HG03135 (cell line): ENCODE results near the gene PRKN.

Experiments used
- ATAC-seq: cut with Tn5 transposase; IDR thresholded peaks from one replicate; pipeline ENCODE4 v1.9.1; 2021; ENCODE audit warnings: mild to moderate bottlenecking, moderate library complexity; ENCODE audit not compliant: unreplicated experiment

PRKN gene

DNA sequence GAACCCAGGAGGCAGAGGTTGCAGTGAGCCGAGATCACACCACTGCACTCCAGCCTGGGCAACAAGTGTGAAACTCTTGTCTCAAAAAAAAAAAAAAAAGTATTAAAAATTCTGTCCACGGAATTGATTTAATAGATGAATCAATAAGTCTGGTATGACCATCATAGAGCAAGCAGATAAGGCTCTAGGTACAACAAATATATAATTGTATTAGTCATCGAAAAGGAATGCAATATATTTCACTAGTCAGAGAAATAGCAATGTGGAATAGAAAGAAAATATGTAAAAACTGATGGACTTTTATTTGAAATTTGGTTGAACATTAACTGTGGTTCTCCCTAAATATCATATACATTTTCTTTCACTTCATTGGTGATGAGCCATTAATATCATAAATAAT is 976.9 kb downstream of the PRKN start:
- no peak for ATAC-seq

DNA sequence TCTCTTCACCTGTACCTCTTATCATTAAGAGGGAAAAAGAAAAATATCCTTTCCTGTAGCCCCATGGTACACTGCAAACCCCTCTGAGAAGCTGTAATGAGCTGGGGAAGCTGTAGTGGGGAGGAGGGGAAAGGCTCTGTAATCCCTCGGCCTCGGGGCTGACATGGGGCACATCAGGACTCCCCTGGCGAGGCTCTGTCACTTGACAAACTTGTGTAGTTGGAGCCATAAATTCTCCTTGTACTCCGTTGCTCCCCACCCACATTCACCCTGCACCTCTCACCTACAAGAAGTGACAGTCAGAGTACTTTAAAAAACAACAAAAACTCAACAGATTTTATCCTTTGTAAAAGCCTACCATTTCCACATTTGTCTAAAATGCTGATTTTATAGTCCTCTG is 978.0 kb downstream of the PRKN start:
- ATAC-seq, result no peak

DNA sequence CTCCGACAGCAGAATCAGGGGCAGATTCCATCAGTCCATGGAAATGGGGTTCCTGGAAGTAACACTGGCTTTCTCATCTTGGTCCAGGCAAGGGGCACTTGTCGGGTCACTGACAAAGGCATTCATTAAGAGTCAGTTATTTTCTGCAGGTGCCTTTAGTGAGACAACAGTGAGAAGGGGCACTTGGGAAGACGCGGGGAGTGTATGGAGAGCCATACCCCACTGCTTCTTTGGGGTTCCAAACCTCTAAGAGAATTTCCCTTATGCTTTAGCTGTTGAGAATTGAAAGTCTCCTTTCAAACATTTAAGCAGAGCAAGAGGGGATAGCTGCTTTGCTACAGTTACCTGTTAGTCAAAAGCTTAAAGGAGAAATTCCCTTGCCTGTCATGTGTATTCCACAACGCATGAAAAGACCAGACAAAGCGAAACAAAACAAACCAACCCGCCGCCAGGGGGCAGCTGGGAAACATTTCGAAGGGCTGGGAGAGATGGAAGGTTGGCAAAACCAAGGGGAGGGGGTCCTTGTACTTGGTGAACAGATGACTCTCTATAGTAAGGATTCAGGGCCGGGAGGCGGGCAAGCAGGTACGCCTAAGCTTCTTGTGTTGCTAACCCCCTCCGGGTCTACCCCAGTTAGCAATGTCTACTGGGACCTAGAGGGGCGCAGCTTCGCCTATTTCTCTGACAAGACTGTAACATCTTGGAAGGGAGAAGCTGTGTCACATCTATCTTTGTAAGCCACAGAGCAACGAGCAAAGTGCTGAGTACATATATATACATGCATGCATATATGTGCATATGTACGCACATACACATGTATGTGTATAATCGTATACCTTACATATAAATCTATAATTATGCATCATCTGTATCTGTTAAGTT is 978.8 kb downstream of the PRKN start:
- ATAC-seq, result no peak

DNA sequence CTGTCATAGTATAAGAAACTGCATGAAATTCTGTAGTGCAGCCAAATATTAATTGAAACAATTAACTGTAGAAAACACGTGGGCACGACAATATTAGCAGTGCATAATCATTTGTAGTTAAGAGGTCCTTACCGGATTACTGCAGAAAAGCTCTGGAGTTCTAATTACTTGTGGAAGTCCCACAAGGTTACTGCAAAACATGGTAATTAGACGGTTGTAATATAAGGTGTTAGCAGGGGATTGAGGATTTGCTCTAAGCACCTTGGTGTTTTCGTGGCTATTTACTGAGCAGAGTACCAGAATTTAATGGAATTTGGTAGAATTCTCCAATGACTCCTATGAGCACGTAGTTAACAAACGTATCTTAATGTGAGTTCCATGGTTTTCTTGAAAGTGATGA is 980.1 kb downstream of the PRKN start:
- no peak for ATAC-seq

DNA sequence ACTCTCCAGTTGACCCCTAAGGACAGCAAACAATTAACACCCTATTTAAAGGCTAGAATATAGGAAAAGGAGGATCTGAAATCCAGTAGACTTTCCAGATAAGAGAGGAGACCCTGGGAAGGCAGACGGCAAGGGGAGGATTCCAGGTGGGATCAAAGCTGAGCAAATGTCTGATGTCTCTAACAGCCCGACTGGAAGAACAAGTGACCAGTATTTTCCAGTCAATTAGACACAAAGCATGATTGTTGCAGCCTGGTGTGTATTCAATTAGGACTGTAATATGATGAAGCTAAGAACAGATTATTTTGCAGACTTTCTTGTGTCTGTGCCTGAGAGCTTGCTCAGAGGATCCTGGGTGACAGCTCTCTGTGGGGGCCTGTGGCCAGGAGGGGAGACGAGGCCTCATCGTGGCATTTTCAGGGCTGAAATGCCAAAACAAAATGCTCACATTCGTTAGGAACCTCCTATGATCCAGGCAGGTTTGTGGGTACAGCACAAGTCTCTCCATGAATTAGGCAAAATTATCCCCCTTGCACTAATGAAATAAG is 981.9 kb downstream of the PRKN start:
- no peak for ATAC-seq

DNA sequence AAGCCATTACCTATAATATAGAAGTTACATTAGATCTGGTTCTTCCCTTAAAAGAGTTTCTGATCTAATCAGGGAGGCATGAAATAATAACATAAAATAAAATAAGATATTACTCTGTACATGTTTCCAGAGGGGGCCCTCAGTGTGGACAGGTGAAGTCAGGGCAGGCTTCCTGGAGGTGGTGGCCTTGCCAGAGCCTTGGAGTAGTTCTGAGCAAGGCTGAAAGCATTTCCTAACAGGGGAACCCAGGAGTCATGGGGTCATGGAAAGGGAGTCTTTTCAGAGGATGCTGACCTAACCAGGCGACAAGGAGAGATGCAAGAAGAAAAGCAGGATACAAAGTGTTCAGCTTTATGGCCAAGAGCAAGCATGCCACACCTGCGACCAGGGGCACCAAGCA is 982.4 kb downstream of the PRKN start:
- no peak for ATAC-seq

DNA sequence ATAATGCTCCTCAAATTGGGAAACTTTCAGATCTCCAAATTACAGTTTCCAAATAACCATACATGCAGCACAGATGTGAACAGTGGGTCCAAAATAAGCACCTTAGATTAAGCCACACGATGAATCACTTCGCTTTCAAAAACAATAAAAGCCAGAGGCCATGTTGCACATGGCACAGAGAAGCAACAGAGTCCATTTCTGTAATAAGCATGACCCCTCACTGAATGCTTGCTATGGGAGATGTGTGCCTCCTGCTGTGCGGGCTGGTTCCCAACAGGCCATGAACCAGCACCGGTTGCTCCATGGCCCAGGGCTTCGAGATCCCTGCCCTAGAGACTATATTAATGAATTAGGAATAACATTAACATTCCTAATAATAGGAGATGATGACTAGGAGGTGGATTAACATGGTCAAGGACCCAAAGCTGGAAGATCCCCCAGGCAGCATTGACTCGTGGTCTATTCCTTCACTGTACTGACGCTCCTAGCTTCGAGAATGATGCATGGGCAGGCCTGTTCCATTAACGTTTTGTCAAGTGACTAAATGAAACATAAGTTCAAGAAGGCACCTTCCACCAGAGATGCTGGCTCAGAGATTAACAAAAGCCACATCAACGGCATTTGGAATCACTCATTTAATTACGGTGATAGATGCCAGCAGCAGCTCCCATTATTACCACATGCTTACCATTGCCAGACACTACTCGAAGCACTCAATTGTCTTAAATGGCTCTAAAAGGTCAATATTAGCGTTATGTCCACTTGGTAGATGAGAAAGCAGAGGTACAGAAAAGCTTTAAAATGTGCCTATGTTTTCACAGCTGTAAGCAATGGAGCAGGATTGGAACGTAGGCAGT is 983.1 kb downstream of the PRKN start:
- no peak for ATAC-seq

DNA sequence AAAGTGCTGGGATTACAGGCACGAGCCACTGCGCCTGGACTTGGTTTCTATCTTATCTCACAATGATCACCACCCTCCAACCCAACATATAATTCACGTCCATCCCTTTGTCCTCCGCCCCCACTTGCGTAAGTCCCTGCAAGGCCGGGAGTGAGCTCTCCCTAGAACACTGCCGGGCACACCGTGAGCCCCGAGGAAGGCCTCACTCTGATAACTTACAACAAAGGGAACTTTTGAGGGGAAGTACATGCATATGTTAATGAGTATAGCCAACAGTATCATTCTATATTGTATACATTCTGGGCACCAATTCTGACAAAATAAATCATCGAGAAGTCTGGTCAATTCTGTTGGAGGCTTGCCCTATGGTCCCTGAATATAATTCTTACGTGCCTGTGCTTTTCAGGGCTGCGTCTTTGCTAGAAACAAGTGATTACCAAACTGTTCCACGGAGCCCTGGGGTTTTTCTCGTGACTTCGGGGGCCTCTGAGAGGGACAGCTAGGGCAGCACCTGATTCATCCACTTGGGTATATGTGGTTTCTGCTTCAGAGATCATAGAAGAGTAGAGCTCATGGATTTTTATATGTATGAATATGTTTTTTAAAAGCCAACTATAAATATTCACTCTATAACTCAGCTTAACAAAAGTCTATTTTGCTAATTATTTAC is 983.9 kb downstream of the PRKN start:
- no peak for ATAC-seq

DNA sequence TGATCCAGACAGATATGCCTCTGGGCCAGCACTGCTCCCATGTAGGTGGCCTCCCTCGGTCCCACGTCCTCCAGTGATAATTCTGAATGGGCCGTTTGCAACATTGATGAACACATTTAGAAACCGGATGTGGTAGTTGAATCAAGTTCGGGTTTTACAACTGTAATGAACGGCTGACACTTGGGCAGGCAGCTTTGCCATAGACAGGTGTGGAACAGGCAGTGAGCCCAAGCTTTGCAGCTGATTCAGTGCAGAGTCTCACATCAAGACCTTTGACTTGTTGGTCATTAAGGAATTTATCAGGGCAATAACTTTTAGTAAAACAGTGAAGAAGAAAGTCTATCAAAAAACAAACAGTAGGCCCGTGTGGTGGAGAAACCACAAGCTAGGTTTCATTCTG is 987.1 kb downstream of the PRKN start:
- ATAC-seq, result no peak

DNA sequence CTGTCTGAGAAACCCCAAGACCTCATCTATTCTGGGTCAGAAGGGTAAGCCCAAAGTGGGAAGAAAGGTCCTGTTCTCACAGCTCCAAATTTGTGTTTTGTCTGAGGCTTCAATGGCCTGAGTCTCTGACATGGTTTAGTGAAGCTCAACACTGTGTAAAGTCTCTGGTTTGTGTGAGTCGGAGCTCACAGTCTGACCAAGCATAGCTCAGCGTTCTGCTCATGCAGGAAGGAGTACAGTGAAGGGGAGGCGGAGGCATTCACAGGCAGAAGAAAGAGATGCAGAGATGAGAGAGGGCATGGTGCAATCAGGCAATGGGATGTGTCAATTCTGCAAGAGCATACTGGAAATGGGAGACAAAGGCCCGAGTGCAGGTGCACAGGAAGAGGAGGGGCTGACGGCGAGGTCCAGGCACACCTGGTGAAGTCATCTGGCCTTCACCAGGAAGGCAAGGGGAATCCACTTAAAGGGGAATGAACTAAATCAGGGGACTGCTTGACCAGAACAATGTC is 990.7 kb downstream of the PRKN start:
- no peak for ATAC-seq

DNA sequence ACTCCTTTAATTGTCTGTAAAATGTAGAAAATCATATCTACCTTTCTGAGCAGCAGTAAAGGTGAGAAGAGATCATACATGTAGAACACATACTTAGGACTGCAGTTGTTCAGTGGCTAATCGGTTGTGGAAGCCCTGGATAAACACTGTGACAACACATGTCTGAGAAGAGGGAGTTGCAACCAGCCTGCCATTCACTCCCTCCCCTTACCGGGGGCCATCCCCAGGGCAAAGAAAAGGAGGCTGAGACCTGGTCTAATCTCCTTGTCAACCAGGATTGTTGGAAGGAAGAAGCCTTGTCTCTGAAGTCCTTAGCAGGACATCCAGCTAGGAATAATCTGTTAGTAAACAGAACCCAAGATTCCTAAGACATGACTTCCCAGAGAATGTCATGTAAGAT is 991.2 kb downstream of the PRKN start:
- ATAC-seq, result no peak

DNA sequence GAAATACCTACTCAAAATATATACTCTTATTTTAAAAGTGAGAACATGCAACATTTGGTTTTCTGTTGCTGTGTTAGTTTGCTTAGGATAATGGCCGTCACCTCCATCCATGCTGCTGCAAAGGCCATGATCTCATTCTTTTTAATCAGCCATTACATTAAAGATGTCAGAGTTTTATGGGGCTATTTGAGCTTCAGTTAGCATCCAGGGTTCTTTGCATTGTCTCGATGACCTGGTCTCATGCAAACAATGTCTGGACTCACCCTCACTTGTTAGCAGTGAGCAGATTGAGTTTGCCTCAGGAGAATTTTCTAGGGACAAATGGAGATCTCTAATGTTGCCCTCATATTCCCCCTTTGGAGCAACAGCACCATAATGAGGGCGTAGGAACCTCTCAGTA is 995.0 kb downstream of the PRKN start:
- ATAC-seq, result no peak

DNA sequence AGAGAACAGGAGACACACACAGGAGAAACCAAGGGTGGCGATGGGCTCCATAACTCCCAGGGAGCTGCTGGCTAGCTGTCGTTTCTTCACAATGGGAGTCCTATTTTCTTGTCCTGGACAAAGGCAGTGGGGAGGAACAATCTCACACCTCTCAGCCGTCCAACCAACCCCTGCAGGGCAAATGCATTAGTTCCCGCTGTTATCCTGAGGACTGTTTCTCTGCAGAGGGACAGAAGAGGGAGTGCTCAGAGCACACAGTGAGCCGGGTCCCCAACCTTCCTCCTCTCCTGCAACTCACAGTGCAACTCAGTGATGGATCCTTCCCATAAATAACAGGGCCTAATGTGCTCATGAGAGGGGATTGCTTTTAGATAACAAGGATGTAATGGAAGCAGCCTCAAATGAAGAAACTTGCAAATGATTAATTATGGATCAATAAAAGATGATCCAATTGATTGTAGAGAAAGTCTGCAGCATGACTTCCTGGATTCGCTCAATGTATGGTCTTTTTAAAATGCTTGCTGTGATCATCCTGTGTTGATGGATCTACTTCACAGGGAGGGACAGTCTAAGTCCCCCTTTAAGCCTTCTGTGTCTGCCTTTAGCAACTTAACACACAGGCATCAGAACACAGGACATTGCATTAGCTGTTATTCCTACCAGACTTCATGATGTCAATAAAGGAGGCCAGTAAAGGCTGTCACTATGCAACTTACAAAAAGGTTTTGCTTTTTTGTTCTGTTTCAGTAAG is 1000.3 kb downstream of the PRKN start:
- ATAC-seq, result no peak

DNA sequence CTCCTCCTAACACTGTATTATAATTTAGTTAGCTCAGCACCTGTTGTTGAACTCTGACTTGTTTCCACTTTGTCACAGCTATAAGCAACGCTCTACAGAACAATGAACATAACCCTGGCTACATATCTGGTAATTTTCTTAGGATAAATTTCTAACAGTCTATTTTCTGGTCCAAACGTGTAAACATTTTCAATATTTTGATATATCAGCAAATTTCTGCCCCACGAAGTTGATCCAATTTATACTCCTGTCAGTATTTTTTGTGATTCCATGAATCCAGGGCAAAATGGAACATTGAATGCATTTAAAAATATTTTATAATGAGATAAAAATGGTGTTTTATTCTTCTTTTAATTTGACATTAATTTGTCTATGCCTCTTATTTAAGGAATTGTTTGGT is 1005.2 kb downstream of the PRKN start:
- no peak for ATAC-seq

DNA sequence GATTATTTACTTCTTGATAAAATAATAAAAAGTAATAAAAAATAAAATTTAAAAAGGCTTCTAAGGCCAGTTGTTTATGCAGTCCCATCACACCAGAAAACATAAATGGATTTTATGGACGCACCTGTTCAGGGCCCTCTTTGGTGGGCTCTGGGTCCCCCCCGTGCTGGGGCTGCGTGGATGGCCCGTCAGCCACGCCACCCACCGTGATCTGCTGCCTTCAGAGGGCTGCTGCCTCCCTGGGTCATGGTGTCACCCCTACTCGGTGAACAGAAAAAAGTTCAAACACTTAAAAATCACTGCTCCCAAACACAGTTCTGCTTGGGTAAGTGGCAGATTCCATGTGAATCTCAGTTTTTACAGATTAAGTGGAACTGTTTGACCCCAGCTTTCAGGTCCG is 1006.1 kb downstream of the PRKN start:
- ATAC-seq, result no peak

DNA sequence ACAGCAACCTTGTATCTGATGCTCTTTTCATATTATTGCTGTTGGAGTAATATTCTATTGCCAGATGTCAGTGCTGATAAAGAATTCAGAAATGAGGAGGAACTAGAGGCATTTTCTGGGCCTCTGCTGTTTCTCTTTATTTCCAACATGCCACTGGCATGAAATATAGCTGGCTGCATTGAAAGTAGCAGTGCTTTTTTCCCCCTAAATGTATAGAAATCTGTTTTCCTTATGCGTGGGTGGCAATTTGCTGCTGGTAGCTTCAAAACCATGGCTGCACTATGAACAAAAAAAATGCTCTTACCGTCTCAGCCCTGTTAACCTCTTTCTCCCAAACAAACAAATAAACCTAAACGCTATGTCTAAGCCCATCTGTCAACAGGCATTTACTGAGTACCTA is 1011.4 kb downstream of the PRKN start:
- no peak for ATAC-seq

DNA sequence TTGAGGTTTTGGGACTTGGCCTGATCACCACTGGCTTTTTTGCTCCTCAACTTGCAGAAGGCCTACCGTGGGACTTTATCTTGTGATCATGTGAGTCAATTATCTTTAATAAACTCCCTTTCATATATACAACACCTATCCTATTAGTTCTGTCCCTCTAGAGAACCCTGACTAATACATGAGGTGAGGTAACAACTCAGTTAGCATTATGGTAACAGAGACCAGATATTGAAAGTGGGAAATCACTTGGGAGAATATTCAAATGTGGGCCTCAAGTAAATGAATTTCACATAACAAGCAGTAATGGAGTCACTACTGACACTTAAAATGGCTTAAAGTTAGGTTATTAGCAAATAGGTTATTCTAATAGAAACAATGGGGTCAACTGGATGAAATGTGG is 1015.6 kb downstream of the PRKN start:
- no peak for ATAC-seq

DNA sequence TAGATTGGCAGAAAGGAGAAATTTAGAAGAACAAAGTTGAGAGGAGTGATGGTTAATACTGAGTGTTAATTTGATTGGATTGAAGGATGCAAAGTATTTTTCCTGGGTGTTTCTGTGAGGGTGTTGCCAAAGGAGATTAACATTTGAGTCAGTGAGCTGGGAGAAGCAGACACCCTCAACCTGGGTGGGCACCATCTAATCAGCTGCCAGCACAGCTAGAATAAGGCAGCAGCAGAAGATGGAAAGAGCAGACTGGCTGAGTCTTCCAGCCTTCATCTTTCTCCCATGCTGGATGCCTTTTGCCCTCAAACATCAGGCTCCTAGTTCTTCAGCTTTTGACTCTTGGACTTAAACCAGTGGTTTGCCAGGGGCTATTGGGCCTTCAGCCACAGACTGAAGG is 1016.1 kb downstream of the PRKN start:
- ATAC-seq, result no peak

DNA sequence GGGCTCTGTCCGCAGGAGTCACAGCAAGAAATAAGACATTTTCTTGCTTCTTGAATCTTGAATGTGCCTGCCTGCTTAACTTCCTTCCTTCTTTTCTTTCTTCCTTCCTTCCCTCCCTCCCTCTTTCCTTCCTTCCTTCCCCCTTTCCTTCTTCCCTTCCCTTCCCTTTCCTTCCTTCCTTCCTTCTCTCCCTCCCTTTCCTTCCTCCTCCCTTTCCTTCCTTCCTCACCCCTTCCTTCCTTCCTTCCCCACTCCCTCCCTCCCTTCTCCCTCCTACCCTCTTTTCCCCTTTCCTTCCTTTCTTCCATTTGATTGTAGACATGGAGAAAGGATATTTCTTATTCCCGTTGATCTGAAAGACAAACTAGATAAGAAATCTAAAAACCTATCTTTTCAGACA is 1016.9 kb downstream of the PRKN start:
- ATAC-seq, result no peak

DNA sequence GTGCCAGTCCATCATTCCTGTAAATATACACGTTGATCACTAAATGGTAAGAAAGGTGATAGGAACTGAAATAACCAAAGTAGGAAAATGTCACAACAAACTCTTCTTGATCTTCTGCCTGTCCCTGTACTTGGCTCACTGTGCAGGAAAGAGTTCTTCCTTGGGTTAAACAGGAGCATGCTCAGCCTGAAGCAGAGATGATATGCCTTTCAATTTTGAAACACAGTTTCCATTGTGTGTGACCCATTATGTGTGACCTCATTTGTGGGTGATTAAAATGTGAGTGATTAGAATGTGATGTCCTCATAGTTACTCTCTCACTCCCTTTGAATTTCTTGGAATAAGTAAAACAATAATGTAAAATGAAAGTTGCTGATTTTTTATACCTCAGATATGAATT is 1026.5 kb downstream of the PRKN start:
- no peak for ATAC-seq
